Measurements from ENCODE around the gene ACSM3.
"Not testable (repeated sequence)": the region's sequence is repeated elsewhere in the genome, so short reads cannot be mapped to it uniquely, and the experiment has no call there.

Gene ACSM3

DNA sequence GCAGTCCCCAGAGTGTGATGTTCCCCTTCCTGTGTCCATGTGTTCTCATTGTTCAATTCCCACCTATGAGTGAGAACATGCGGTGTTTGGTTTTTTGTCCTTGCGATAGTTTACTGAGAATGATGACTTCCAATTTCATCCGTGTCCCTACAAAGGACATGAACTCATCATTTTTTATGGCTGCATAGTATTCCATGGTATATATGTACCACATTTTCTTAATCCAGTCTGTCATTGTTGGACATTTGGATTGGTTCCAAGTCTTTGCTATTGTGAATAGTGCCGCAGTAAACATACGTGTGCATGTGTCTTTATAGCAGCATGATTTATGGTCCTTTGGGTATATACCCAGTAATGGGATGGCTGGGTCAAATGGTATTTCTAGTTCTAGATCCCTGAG lies 8.0 kb upstream of the ACSM3 start:
- DNase-seq, result not testable (repeated sequence)

- no peak for DNase-seq
These were observed 3.5 kb upstream of the ACSM3 start for GRCh38 chr16:20760346-20760745.

GRCh38 chr16:20761175-20761574 lies 2.6 kb upstream of the ACSM3 start:
- no peak for DNase-seq

DNA sequence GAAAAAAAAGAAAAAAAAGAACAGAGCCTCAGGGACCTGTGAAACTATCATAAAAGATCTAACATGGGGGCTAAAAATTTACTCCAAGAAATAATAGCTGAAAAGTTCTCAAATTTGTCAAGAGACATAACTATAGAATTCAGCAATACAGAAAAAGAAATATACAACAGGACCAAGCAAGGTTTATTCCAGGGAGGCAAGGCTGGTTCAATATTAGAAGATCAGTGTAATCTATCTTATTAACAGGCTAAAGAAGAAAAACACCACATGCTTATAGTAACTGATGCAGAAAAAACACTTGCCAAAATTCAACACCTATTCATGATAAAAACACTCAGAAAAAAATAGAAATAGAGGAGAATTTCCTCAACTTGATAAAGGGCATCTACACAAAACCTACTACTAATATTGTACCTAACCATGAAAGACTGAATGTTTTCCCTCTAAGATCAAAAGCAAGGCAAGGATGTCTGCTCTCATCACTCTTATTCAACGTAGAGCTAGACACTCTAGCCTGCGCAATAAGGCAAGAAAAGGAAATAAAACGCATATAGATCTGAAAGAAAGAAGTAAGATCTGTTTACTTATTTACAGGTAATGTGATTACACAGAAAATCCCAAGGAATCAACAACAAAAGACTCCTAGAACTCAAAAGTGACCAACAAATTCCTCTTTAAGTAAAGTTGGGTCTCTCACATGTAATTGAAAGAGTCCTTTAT lies 1.2 kb upstream of the ACSM3 start:
- no peak for DNase-seq

DNA sequence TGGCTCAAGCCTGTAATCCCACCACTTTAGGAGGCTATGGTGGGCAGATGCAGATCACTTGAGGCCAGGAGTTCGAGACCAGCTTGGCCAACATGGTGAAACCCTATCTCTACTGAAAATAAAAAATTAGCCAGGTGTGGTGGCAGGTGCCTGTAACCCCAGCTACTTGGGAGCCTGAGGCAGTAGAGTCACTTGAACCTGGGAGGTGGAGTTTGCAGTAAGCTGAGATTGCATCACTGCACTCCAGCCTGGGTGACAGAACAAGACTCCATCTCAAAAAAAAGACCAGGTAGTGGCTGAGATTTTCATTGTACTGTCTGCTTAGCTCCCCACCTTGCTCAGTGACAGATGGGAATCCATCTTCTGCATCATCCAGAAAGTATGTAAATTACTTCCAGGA lies 634 bp downstream of the ACSM3 start:
- not testable (repeated sequence) for DNase-seq

- DNase-seq, result no peak
These were observed 1.9 kb downstream of the ACSM3 start for GRCh38 chr16:20765732-20766131.

DNA sequence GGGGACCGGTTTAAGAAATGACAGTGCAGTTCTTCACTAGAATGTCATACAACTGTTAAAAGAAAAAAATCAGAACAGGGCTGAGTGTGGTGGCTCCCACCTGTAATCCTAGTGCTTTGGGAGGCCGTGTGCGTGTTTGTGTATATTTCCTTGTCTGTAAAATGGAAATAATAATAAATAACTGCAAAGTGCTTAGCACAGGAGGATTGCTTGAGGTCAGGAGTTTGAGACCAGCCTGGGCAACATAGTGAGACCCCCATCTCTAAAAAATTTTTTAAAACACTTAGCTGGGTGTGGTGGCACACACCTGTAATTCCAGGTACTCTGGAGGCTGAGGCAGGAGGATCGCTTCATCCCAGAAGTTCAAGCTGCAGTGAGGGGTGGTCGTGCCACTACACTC lies 2.5 kb downstream of the ACSM3 start:
- DNase-seq, result no peak

DNA sequence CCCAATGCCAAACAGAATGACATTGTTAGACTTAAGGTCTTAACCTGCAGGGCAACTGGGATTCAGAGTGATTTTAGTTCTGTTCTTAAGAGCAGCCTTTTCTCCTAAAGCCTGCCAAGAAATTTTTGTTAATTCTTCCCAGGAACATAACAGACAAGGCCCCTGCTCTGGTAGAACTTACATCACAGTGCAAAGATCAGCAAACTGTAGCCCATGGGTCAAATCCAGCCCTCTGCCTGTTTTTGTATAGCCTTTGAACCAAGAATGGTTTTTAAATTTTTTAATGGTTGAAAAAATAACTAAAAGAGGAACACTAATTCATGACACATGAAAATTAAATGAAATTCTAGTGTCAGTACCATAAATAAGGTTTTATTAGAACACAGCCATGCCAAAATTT lies 3.8 kb downstream of the ACSM3 start:
- no peak for DNase-seq

GRCh38 chr16:20768121-20768520 lies 4.3 kb downstream of the ACSM3 start:
- no peak for DNase-seq

DNA sequence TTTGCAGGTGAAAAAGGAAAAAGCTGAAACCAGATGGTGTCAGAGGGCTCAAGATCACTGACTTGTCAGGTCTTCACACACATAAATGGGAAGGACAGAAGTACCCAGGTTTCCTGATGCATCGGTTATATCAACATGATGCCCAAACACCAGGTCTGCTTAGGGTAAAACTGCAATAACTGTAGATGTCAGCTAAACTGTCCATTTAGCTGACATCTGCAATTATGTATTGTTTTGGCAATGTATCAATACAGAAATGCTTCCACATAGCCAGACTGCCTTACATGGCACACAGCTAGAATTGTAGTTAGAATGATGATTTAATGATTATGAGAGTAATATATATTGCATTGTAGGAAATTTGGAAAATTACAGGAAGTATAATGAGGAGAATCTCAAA lies 5.0 kb downstream of the ACSM3 start:
- DNase-seq, result no peak

GRCh38 chr16:20773679-20774078 lies 9.9 kb downstream of the ACSM3 start:
- no peak for DNase-seq

DNA sequence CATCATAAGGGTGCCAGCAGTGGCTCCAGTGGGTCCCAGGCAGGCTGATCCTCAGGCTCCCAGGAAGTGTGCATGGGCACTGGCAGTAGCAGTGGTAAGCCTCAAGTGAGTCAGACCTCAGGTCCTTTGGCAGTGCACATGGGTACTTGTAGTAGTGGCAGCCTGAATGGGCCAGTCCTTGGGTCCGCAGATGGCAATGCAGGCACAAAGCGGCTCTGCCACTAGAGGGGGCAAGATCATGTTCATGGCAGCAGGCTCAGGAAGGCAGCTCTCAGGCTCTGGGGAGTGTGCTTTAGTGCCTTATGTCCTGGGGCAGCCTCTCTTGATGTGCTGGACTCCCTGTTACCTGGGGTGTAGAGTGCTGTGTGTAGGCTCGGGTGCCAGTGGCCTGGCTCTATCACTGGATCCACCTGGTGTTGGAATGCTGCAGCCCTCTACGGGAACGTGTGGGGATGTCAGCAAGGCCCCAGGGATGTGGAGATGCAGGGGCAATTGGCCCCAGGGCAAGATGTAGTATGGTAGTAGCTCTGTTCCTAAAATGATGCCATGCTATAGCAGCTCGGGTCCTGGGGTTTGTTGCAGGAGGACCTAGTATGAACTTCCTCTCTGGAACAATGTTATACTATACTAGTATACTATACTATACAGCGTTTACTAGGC lies 11.0 kb downstream of the ACSM3 start:
- peak; percentile 57 for DNase-seq

GRCh38 chr16:20781697-20782096 lies 17.9 kb downstream of the ACSM3 start:
- no peak for DNase-seq

GRCh38 chr16:20782470-20782869 lies 18.7 kb downstream of the ACSM3 start:
- DNase-seq, result no peak

DNA sequence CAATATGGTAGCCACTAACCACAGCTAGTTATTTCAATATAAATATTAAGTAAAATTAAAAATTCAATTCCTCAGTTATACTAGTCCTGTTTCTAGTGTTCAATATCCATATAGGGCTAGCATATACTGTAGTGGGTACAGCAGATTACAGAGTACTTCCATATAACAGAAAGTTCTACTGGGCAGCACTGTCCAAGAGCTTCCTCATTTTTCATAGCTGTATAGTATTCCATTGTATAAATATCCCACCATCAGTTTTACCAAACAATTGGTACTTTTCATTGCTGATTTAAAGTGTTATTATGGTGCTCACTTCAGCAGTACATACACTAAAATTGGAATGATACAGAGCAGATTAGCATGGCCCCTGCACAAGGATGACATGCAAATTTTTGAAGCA lies 20.4 kb downstream of the ACSM3 start:
- no peak for DNase-seq

GRCh38 chr16:20789130-20789529 lies 25.3 kb downstream of the ACSM3 start:
- no peak for DNase-seq

- no peak for DNase-seq
These were observed 28.3 kb downstream of the ACSM3 start for GRCh38 chr16:20791923-20792612.

DNA sequence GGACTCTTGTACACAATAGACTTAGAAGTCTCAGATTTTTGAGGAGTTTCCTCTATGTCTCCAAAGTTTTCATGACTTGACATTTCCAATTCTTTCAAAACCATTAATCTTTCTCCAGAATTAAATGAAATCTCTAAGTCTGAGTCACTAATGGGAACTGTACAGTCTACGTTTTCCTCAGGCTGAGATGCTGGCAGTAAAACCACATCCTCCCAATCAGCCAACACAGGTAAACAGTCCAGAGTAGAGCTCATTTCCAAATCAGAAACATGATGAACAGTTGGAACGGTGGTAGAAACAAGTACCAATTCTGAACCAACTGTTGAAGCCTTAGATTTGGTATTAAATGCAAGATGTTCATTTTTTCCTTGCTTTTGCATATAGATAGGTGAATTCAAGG lies 34.5 kb downstream of the ACSM3 start:
- no peak for DNase-seq

GRCh38 chr16:20799599-20799998 lies 35.8 kb downstream of the ACSM3 start:
- no peak for DNase-seq

GRCh38 chr16:20801278-20801677 lies 37.5 kb downstream of the ACSM3 start:
- DNase-seq, result no peak

DNA sequence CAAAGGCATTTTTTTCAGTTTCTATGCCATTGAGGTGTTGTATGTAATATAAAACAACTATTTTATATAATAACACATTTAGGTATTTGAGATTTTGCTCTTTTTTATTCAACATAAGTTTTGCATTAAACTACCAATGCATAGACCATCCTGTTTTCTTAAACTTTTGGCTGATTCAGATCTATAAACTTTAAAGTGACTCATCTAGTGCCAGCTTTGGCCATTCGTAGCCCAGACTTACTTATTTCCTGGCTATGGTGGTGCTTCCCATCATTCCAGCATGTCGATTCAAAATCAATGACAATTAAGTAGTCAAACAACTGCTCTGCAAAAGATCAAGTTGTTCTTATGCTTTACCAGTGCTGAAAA lies 39.4 kb downstream of the ACSM3 start:
- no peak for DNase-seq

GRCh38 chr16:20803561-20804214 lies 39.9 kb downstream of the ACSM3 start:
- no peak for DNase-seq

DNA sequence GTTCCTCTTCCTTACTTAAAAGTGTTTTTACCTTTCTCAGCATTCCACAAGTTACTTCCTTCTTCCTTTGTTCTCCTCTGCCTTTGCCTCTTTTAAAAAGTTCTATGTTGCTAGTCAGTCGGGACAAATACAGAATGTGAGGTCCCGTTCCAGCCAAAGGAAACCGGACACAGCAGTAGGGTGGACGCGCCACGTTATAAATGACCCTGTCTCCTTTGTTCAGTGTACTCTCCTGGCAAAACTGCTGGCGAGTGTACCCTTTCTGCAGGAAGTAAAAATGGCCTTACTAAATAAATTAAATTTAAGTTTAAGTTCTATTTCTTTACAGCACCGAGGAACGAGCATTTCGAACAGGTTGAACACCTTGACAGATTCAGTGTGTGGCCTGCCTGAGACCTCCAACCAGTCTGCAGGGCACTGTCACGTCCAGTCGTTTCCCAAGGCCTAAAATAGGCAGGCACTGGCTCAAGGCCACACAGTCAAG lies 41.9 kb downstream of the ACSM3 start:
- DNase-seq, result not testable (repeated sequence)
